Fibroblast of skin of abdomen (primary cell): ENCODE data around the gene CADPS2.

Experiments
- DNase-seq: peaks from one replicate; pipeline ENCODE4 v3.0.0-alpha.2; 2013

Gene CADPS2

DNA sequence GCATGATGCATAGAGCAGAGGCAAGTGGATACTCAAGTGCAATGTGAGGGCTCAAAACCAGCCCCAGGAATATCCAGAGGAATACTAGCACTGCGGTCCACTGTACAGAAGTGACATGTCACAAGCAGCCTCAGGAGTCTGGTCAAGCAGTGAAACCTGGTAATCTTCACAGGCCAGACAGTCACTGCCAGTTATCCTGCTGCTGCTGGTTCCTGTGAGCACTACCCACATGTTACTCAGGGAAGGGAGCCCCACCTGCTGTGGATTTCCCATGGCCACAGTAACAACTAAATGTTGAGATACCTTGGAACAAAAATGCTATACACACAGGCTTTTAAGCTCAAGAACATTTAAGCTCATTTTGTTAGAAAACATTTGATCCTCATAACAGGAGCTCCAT, 290.4 kb downstream of the CADPS2 start:
- DNase-seq, result no peak

DNA sequence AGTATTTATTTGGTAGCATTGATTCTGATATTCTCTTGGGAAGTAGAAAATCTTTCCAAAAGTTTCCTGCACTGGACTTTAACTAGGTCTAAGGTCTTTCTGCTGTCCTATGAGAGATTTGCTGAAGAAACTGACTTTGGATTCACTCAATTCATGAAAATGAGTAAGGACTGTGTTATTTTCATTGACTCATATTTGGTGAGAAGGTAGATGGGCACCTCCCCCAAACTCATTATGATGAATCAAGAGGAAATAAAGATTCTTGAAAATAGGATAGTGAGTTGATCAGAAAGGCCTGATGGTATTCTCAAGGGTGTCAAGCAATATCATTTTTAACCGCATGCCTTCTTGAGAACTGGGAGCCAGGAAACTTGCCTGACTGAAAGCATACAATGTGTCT, 297.6 kb downstream of the CADPS2 start:
- peak; percentile 6 for DNase-seq

DNA sequence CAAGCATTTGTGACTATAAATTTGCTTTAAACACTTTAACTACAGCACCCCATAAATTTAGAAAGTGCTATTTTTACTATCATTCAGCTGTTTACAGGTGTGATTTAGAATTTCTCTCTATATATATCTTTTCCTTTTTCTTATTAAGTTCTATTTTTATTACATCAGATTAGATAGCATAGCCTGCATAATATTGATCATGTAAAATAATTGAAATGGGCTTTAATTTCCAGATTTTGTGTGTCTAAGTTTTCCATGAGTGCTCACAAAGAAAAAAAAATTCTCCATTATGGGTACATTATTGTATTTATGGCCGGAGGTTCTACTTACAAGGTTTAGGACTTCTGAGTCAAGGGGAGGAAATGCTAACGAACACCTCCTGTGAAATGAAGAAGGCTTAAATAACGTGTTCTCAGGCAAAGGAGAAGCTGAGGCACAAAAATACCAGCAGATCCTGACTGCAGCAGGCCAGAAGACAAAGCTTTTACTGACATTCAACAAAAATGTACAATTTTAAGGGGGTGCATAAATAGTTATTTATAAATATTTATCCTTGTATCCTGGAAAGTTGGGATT, 301.5 kb downstream of the CADPS2 start:
- DNase-seq, result no peak

DNA sequence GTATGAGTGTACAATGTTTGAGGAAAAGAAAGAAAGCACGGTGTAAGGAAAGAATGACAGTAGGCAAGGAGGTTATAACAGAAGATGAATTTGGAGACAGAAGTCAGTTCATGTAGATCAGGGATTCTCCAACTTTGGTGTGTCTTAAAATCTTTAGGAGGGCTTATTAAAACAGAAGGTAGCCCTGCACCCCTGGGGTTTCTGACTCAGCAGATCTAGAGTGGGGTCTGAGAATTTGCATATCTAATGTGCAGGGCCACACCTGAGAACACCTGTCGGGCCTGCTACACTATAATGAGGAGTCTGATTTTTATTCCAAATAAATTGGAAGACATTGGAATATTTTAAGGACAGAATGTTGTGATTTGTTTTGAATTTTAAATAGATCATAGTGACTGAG, 307.9 kb downstream of the CADPS2 start:
- DNase-seq, result no peak

DNA sequence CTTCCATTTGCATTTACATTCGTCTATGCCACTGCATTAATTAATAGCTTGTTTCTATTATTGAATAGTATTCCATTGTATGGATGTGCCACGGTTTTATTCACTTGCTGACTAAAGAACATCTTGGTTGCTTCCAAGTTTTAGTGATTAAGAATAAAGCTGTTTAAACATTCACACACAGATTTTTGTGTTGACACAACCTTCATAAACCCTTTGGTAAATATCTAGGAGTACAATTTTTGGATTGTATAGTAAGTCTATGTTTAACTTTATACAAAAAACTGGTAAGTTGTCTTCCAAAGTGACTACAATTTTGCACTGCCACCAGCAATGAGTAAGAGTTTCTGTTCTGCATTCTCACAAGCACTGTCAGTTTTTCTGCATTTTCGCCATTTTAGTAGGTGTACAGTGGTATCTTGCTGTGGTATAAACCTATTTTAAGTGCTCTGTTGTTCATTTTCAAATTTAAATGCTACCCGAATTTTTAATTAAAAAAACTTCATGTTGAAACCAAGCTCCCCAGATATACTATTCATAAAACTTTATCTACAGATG, 308.7 kb downstream of the CADPS2 start:
- no peak for DNase-seq

DNA sequence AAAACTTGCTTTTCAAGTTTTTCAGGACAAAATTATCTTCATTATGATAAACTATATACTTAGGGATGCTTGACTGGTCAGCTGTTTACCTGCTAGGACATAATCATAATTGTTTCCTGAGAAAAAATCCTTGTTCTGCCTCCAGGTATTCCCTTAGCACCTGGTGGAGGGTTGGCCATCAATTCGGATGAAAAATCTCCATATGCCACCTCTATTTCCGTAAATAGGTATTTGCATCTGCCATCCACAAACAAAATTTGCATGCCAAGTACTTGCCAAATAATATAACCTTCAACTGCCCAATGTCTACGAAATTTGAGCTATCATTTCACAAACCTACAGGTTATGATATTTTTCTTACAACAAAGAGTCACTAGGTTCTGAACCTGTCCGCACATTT, 313.6 kb downstream of the CADPS2 start:
- DNase-seq, result no peak

DNA sequence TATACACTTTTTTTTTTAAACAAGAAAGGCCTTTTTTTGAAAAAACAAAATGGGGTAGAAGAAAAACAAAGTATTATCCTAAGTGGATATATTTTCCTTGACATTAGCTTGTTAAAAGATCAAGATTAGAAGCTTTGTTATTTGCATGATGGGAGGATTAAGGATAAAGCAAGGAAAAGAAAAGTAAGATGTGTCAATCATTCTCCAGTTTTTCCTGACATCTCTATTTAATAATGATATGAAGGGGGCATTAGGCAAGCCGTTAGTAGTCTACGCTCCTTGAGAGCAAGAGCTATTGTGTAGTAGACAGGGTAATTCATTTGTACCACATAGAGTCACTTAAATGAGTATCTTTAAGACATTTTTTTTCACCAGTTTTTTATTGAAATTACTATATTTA, 324.9 kb downstream of the CADPS2 start:
- DNase-seq, result no peak

DNA sequence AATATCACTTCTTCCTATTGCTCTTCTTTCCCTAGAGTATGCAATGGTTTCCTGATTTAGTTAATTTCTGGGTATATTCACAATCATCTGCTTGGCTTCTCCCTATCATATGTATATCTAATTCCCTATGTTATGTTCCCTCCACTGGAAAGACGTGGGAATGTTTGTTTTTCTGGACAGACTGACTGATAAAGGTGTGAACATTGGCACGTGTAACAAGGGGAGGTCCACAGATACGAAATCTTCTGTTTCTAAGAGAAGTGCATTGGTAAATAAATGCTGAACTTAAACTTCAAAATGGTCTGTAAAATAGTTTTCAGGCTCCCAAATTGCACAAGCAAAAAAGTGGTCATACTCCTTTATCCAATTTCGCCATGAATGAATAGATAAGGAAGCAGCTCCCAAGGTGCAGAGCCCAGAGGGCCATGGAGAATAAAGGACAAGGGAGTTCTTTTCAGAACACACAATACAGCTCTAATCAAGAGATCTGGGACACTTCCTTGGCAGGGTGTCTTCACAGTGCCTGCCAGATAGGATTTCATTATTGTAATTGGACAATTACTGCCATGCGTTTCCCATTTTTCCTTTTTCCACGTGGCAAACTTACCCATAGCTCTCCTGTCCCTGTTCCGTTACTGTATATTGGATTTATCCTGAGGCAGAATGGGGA, 329.3 kb downstream of the CADPS2 start:
- no peak for DNase-seq

DNA sequence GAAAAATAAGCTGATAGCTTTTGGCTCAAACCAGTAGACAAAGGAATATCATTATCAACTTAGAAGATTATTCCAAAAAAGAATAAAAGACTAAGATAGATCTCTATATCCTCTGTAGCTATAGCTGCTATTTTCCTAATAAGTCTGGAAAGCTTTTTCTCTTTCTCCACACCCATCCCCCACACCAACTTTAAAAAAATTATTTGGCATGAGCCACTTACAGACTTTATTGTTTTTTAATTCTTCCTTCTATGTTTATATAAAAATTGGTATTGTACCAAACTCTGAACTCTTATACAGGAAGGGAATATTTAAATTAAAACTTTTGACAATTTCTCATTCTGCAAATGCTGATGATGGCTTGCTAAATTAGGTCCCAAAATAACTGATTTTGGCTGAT, 330.0 kb downstream of the CADPS2 start:
- no peak for DNase-seq

DNA sequence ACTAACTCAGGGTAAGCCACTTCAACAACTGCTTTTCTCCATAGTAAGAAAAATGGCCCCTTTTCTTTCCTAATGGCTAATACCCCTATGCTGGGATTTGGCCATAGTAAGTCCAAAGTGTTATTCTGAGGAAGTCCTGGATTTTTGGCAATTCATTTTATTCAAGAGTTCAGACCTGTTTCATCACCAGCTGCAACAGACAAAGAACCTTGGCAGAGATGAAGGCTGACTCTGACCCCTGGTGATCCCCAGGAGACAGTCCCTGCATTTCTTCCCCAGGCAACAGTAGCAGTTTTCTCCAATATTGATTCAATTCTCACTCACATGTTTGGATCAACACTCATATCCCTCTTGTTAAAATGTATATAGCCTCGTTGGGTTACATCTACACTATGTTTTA, 332.5 kb downstream of the CADPS2 start:
- DNase-seq, result no peak

DNA sequence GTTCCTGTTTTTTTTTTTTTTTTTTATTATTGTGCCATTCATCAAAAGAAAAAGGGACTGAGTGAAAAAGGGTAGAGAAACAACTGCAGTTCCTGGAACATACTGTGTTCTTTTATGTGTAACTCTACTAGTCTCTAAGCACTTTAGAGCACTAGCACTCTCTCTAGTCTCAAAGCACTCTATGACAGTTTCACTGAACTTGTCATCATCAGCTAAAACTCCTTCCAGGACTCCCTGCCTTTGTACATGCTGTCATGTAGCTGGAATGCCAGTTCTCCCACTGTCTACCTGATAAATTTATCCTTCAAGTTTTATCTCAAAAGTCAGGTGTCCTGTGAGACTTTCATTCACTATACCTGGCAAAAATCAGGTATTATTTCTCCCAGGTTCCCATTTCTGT, 333.5 kb downstream of the CADPS2 start:
- DNase-seq, result no peak

DNA sequence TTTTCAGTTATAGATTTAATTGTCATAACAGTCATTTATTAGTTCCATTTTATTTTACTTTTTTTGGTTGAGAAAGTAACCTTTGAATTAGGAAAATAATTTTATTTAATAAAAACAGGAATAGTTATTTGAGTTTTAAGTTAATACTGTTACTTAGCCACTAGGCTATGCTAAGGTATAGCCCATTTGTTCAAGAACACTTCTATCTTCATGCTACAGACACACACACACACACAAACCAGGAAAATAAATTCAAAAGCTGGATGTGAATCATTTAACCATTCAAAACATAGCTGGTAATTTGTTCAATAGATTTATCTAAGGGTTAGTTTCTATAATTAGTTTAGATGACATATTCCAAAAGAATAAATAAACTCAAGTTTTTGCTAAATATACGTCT, 335.7 kb downstream of the CADPS2 start:
- no peak for DNase-seq

DNA sequence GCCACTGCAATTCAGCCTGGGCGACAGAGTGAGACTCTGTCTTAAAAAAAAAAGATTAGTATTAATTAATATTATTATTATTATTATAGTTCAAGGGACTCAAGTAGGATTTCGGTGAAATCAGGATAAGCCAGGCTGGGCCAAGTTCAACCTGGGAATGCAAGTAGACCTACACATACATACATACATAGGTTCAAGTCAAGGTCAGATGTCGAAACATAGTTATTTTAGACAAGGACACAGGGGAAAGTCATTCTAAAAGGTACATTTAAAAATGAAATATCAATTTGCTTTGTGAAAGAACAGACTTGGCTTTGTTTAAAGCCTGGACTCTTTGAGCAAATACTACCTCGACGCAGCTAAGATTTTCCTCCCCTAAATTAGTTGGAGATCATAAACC, 336.7 kb downstream of the CADPS2 start:
- DNase-seq, result no peak

DNA sequence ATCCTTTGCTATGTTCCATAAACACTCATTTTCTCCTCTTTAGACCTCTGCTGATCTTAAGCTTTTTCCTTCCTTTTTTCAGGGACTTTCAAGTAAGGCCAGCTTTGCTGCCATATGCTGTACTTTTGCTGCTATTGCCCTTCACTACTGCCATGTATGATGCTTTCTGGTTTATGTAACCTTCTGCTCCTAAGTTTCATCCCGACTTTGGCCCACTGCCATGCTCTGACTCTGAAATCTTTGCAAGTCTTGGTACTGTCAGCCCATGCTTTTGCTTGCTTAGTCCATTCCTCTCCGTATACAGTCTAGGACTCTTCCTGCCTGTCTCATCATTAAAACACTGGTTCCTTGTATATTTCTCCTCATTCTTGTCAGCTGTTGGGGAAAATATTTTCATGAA, 339.8 kb downstream of the CADPS2 start:
- no peak for DNase-seq

DNA sequence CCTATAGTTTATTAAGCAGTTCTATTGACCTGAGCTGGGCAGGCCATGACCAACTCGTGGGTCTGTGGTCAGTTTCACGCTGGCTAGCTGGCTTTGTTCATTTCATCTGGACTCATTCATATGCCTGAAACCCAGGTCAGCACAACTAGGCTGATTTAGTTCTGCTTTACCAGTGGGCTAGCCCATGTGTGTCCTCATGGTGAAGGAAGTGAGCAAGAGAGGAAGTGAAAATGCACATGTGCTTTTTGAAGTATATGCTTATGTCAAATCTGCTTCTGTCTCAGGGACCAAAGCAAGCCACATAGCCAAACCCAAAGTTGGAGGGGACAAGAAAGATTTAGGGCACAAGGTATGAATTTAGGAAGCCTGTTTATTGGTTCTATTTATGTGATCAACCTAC, 341.8 kb downstream of the CADPS2 start:
- no peak for DNase-seq

DNA sequence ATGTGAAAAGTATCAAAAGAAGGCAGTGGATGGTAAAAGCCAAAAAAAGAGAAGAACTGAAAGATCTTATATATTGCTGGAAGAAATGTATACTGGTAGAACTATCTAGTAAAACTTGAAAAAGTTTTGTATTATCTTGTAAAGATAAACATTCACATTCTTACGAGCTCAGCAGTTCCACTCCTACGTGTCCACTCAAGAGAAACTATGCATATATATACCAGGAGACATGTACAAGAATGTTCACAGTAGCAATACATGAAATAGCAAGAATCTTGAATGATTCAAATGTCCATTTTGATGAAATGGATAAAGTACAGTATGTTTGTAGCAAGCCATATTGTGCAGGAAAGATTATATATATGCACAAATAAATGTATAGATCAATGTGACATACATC, 342.4 kb downstream of the CADPS2 start:
- DNase-seq, result no peak

DNA sequence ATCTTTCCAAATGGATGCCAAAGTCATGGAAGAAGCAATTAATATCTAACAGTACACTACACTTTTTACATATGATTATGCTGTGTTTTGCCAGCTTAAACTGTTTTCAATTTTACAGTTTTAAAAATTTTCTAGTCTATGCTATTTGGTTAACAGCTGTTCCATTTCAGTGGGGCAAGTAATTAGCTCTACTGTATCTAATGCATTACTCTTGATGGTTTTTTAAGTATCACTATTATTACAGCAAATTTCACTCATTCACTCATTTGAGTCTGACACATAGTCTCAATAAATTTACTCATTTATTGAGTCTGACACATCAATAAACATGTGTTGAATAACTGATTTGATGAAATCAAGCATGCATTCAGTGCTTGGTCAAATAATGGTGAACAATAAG, 343.1 kb downstream of the CADPS2 start:
- no peak for DNase-seq

DNA sequence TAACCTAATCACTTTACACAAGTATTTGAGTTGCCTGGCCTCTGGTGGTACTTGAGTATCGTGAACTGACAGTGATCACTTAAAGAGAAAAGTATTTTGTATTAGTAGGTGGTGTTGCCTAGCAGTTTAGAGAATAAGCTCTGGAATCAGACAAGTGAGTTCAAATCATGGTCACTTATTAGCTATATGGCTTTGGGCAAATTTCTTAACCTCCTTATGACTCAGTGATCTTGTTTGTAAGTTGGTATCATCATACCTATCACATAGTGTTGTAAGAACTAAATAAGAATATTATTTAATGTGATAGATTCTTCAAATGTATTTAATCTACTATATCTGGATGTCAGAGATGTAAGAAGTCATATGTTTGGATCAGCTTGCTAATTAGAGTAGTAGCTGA, 351.2 kb downstream of the CADPS2 start:
- no peak for DNase-seq

DNA sequence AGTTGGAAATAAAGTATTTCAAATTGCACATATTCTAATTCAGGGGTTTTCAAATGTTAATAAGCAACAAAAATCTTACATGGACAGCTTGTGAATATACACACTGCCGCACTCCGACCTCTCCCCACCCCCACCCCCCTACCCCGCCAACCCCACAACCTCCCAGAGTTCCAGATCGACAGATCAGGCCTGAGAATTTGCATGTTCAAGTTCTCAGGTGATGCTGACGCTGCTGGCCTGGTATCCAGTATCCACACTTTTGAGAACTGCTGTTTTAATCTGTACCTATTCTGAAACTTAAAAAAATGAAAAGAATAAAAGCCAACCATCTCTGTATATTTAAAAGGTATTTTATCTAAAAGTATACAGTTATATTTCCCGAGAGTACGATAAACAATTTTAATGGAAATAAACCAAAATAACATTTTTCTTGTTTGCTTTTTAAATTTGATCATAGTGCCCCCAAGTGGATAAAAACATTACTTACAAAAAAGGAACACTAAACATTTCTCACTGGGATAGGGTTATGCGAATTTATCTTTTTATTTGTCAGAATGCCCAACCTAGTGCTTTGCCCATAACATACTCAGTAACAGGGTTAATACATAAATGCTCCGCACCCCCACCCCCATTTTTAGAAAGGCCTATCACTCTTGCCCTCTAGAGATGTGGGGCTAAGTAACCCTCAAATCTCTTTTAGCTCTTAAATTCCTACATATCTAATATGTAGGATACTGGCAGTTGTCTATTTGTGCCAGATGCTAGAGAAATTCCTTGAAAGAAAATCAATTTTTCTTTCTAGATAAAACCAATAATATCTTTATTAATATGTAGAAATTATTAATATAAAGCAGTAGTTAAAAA, 353.6 kb downstream of the CADPS2 start:
- DNase-seq, result peak; percentile 1

DNA sequence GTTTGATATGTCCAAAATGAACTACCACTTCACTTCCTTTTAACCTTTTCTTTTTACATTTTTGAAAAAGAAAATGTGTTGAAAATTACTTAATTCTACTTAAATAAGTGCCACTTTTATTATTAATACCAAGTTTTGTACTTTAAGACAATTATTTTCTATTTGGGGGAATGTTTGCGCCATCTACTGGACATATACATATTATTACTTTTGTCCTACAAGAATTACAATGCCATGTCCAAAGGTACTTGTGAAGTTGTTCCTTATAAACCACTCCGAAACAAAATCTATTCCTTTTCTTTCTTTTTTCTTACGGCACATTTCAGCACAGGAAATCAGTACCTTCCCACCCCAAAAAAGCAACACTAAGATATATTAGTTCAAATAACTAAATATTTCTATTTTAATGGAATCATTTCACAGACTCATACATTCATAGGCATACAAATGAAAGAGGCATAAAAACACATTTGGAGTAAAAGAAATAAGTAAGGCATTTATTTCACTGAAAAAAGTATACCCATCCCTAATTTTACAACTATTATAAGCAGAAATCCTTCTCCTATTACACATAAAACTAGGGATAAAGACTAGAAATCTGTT, 357.3 kb downstream of the CADPS2 start:
- DNase-seq, result peak; percentile 28

DNA sequence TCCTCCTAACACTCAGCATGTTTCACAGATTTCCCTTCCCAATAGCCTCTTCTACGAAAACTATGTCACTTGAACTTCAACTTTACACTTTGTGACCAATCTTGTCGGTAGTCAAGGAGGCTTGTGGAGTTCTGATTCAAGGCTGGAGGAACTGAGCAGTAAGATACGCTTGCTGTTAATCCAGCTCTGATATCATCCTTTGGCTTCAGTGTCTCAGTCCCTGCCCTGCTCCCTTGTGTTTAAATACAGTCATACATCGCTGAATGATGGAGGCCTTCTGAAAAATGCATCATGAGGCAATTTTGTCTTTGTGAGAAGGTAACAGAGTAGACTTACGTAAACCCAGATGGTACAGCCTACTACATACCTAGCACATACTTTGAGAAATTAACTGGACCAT, 360.9 kb downstream of the CADPS2 start:
- no peak for DNase-seq

DNA sequence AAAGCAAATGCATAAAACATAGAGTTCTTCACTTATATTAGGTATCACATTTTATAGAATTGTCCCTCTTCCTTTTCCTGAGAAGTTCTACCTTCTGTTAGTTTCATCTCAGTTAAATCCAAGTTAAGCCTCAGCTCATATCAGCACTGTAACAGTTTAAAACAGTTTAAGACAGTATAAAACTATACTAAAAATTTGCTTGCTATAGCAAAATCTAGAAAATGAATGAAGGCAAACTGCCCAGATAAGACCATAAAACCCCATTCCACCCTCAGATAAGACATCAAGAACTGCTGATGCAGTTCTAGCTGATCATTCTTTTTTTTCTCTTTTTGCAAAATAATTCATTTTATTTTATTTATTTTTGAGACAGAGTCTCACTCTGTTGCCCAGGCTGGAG, 364.5 kb downstream of the CADPS2 start:
- no peak for DNase-seq

DNA sequence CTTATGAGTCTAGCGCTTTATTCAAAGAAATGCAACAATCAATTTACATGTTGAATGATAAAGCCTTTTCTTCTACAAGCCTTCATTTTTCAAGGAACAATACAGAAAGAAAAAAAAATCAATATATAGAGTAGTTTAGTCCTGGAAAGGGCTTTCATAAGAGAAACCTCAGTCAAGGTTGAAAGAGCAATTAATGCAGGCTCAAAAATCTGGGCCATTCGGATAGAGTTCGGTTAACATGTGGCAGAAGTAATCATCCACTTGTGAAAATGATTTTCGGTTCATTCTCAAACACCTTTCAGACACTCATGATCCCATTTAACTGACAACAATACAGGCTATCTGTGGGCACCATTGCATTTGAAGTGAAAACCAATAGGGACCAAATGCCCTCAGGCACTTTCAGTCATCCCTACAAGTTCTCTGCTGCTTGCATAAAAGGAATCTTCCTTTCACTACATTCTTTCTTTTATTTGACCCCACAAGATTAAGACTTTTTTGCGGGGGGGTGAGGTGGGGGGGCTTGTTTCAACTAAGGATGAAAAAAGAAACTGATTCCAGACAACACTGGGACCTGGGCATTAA, 365.2 kb downstream of the CADPS2 start:
- no peak for DNase-seq
